ENCODE measurements around the gene PARPBP.
"Not testable (repeated sequence)": the region's sequence is repeated elsewhere in the genome, so short reads cannot be mapped to it uniquely, and the experiment has no call there.

The PARPBP gene

DNA sequence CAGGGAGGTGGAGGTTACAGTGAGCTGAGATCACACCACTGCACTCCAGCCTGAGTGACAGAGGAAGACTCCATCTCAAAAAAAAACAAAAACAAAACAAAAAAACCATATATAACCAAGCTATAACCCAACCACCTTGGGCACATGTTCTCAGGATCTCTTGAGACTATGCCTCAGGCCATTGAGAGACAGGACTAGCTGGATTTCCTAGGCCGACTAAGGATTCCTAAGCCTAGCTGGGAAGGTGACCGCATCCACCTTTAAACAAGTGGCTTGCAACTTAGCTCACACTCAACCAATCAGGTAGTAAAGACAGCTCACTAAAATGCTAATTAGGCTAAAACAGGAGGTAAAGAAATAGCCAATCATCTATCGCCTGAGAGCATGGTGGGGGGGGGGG lies 35.2 kb downstream of the PARPBP start:
- not testable (repeated sequence) for DNase-seq (ENCODE audit: low read depth in 2 of 2)

DNA sequence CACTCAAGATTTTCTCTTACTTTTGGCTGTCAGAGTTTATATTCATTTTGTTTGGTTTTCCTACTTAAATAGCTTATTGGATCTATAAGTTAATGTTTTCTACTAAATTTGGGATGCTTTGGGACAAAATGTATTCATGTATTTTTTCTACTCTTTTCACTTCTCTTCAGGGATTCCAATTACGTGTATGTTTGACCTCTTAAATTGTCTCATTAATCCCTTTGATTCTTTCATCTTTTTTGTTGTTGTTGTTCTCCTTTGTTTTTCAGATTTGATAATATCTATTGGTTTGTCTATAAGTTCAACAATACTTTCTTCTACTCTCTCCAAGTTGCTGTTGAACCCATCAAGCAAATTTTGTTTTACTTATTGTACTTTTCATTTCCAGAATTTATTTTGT lies 43.4 kb downstream of the PARPBP start:
- DNase-seq (ENCODE audit: low read depth in 2 of 2), result no peak

DNA sequence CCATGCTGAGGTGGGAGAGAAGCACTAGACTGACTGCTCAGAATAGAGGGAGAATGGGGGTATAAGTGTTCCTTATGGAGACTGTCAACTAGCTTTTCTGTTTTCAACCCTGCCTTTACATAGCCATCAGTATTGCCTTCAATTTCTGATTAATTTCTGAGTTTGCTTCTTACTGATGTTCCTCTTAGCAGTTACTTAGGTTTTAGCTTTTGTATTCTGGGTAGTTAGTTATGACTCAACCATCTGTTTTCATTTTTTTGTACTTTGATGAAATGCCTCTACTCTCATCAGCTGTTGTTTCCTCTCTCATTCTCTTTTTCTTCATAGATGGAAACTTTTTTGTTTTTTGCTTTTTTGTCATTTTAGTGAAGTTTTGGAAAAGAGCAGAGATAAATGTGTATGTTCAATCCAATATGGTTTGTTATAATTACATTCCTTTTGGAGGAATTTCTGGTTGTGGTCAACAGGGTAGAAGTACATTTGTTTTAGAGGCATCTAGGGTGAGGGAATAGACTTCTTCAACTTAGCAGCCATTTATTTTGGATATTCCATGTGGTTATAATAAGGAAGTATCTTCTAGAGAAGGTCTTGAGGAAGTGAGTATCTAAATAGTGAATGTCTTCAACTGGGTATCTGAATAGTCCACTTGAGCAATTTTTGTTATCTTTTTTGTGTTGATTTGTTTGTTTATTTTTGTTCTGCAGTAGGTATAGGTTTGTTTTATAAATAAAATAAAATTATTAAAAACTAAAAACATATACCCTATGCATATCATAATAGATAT lies 48.0 kb downstream of the PARPBP start:
- DNase-seq (ENCODE audit: low read depth in 2 of 2), result no peak

DNA sequence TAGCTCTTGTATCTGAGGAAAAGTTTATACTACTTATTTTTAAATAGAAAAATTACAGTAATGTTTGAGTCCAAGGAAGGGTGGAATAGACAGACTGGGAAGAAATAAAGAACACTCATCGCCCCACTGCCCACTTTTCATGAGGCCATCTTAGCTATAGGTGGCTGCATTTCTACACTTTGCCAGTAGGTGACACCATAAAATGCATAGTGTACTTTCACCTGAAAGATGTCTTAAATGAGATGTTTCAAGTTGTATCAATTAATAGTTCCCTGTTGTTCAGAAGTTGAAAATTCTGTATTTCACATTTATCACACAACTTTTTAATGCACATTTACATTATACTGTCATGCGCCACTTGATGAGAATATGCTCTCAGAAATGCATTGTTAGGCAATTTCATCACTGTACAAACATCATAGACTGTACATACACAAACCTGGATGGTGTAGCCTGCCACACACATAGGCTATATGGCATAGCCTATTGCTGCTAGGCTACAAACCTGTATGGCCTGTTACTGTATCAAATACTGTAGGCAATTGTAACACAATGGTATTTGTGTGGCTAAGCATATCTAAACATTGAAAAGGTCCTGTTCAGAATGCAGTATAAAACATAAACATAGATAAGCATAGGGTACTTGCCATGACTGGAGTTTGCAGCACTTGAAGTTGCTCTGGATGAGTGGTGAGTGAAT lies 50.1 kb downstream of the PARPBP start:
- no peak for DNase-seq (ENCODE audit: low read depth in 2 of 2)

DNA sequence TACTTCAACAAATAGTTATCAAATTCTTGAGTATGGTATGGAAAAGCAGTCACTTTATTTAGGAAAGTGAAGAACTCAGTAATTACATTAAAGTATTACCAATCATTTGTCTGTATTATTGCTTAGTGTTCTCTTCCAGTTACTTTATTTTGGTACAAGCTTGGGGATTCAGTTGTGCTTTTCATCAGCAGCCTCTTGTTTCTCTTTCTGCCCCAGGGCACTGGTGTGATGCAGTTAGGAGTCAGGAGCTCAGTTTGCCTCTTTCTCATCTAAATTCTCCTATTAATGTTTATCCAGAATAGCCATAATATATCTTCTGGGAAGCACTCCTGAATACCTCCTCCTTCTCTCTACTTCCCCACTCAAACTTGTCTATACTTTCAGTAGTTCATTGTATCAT lies 52.0 kb downstream of the PARPBP start:
- DNase-seq (ENCODE audit: low read depth in 2 of 2), result no peak

DNA sequence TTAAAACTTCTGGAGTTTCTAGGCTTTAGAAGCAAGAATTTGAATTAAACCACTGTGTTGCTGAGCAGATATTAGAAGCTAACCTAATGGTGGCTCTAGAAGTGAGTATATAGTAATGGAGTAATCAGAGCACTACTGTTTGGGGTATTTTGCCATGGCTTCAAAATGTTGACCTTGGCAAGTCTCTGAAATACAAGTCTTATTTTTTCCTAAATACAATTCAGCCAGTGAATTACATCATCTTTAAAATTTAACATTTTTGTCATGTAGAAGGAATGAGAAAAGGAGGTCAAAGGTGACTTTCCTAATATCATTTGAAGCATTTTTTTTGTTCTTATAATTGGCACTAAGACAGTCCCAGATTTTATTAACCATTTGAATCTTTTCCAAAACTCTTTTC lies 52.5 kb downstream of the PARPBP start:
- DNase-seq (ENCODE audit: low read depth in 2 of 2), result no peak

DNA sequence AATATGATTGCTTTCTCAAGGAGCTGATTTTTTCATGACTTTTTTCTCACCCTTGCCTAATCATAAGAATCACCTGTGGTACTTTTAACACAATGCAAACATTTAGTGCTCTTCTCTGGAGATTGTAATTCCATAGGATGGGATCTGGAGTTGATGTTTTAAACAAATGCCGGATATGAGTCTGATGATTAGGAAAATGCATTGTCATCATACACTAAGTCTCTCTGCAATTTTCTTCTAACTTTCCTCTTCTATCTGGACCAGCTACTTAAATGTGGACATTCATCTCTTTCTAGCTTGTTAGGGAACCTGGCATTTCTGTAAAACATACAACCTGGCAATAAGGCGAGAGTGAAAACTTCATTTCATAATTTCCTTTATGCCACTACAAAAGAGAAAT lies 54.1 kb downstream of the PARPBP start:
- no peak for DNase-seq (ENCODE audit: low read depth in 2 of 2)

DNA sequence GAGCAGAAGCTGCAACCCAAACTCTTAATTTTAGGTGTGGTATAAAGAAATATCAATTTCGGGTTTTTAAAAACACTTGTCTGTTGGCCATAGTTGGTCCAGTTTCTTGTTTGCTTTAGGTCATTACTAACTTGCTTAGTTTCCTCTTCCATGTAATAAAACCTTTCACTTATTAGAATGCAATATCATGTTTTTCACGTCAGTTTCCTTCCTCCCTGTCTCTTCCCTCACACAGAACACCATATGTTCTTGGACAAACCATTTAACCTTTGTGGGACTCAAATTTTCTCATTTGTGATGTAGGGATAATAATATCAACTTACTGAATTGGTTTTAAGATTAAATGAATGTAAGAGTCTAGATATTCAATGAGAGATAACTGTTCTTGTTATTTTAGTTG lies 54.8 kb downstream of the PARPBP start:
- DNase-seq (ENCODE audit: low read depth in 2 of 2), result no peak

DNA sequence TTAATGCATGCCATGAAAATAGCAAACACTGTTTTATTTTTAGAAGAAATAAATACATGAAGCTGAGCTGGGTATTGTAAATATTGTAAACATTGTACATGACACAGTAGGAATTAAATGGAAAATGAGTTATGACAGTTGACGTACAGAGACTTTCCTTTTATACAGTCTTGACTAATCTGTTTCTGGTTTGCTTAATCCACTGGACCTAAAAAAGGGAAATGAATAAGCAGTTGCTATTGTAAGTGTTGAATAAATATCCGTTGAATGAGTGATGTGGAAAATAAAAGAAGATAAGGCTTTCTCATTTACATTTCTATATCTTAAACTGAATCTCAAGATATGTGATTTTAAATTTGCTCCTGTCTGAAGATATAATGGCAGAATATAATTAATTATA lies 62.7 kb downstream of the PARPBP start:
- no peak for DNase-seq (ENCODE audit: low read depth in 2 of 2)

DNA sequence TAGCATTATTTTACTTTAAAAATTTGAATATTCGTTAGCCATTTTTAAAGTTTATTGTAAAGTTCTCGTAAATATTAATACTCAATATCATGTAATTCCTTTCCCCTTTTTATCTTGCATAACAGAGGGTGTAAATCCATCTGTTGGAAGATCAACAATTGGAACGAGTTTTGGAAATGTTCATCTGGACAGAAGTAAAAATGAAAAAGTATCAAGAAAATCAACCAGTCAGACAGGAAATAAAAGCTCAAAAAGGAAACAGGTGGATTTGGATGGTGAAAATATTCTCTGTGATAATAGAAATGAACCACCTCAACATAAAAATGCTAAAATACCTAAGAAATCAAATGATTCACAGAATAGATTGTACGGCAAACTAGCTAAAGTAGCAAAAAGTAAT lies 75.8 kb downstream of the PARPBP start:
- DNase-seq (ENCODE audit: low read depth in 2 of 2), result no peak

DNA sequence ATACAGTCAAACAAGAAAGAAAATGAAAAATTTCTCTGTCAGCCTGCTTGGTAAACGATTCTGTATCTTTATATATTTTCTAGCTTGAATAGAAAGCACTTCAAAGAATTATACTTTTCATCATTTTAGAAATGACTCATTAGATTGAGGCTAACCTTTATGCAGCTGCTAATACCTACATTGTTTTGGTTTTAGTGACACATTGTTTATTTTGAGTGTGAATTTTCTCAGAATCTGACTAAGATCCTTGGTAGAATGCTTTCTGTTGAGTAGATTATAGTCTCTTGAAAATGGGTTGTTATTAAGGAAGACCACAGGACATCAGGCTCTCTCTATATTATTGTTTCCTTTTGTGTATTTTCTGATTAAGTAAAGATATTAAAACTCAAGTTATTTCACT lies 77.8 kb downstream of the PARPBP start, which contains the start of gene PMCH:
PMCH (minus strand) TSS at position 45 of the 400 bp plus-strand sequence. CDS start 63 bp downstream, outside the sequence.
- no peak for DNase-seq (ENCODE audit: low read depth in 2 of 2)

DNA sequence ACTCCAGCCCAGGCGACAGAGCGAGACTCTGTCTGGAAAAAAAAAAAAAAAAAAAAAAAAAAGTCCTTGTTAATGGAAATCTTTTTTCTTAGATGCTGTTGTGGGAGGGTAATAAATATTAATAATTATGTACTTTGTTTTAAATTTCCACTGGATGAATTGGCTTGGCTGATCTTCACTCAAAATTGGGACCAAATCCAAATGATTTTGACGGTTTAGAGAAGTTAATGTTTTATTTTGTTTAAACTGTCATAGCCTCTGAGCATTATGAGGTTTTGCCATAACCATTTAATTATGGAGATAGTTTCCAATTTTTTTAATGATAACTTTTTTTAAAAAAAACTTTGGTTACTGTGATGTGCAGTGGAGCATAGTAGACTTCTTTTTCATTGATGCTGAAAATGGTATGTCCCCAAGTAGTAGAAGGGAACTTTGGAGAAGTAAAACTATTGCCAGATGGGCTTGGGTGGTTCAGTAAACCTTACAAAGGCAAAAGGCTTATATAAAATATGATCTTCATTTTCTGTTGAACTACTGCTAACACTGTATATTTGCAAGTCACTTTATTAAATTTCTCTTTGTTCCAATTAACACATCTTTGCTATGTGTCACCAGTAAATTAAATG lies 81.6 kb downstream of the PARPBP start:
- DNase-seq (ENCODE audit: low read depth in 2 of 2), result no peak

DNA sequence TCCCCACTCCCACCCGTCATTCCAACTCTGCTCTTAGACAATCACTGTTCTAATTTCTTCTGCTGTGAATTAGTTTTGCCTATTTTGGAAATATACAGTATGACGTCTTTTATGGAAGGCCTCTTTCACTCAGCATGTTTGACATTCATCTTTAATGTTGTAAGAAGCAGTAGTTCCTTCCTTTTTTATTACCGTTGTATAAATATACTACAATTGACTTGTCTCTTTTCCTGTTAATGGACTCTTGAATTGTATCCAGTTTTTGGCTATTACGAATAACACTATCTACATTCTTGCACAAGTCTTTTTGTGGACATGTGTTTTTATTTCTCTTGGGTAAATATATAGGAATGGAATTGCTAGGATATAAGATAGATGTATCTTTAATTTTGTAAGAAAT lies 82.6 kb downstream of the PARPBP start:
- DNase-seq (ENCODE audit: low read depth in 2 of 2), result no peak

DNA sequence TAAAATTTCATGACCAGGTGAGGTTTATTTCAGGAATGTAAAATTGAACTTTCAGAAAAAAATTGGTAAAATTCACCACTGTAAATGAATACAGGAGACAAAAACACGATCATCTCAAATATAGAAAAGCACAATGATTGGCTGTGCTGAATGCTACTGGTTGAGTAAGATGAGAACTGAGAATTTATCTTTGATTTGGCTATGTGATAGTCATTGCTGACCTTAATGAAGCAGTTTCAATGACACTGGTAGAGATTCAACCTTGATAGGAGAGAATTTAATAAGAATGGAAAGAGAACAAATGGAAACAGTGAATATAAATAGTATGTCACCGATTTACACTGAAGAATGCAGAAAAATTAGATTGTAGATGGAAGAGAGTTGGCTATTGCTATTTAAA lies 84.0 kb downstream of the PARPBP start:
- DNase-seq (ENCODE audit: low read depth in 2 of 2), result no peak

DNA sequence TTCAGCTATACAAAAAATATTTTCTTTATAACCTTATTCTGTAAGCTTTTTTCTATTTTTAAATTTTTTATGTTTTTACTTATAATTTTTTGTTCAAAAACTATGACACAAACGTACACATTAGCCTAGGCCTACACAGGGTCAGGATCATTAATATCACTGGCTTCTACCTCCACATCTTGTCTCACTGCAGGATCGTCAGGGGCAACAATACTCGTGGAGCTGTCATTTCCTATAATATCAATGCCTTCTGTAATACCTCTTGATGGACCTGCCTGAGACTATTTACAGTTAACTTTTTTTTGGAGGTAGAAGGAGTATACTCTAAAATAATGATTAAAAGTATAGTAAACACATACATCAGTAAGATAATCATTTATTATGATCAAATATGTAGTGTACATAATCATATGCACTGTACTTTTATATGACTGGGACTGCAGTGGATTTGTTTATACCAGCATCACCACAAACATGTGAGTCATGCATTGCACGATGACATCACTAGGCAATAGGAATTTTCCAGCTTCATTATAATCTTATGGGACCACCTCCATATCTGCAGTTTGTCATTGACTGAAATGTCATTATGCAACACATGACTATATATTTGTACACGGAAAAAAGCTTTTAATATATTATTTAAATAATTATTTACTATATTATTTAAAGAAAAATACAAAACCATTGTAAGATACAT lies 96.2 kb downstream of the PARPBP start:
- DNase-seq (ENCODE audit: low read depth in 2 of 2), result no peak

DNA sequence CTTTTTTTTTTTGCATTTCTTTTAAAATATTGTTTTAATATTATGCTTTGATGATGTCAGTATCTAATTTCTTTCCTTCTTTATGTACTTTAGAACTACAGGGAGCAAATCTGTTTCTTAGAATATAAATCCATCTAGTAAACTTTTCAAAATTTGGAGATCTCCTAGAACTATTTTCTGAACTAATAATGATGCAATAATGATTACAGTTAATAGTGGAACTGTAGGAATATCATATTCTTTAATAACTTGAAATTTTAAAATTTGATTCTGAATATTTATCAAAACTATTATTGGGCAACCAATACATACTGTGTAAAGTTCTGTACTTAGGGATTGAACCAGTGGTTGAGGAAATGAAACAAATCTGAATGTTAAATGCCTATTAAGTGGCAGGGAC lies 100.8 kb downstream of the PARPBP start:
- DNase-seq (ENCODE audit: low read depth in 2 of 2), result no peak

DNA sequence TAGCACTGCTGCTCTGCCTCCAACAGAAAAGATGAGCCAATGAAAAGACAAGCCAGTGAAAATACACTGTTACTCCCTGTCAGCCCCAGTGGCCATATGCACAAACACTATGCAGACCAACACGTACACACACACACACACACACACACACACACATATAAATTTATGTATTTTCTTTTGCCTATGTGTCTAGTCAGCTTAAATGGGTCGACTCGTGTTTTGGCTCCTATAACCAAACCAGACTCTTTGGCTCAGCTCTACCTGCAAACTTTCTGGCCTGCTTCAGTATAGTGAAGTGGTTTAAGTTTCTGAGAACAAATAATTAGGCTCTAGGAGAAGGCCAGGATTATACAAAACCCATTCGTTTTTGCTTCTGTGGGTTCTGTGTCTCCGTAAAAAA lies 108.0 kb downstream of the PARPBP start:
- no peak for DNase-seq (ENCODE audit: low read depth in 2 of 2)

DNA sequence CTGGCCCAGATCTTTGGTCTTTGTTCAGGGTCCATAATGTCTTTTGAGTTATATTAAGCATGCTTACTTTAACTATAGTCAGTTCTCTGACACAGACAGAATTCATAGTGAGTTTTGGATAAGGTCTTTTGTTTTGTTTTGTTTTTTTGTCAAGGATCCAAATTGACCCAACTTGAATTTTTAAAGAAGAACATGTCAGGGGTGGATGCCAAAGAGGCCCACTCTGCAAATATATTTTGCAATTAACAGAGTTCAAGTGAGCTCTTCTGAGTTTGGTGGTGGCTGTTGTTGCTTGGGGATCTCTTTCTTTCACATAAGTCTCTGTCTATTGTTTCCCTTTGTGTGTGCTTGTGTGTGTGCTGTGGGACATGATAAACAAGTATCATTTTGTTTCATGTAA lies 112.1 kb downstream of the PARPBP start:
- DNase-seq (ENCODE audit: low read depth in 2 of 2), result no peak

DNA sequence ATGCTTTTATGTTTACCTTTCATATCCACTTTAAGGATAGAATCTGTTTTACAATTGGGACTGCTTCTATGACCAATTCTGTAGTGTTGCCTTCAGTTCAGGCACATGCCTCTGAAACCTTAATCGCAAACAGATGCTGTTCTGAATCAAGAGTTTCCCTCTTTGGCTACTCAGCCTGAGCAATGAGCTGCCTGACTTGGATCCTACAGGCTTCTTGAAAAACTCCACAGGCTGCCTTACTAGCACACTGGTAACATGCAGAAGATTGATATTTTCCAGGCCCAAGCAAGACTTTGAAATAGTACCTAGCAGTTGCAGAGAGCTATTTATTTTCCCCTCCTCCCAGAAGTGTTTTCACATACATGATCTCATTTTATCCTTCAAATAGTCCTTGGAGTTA lies 112.5 kb downstream of the PARPBP start:
- no peak for DNase-seq (ENCODE audit: low read depth in 2 of 2)

DNA sequence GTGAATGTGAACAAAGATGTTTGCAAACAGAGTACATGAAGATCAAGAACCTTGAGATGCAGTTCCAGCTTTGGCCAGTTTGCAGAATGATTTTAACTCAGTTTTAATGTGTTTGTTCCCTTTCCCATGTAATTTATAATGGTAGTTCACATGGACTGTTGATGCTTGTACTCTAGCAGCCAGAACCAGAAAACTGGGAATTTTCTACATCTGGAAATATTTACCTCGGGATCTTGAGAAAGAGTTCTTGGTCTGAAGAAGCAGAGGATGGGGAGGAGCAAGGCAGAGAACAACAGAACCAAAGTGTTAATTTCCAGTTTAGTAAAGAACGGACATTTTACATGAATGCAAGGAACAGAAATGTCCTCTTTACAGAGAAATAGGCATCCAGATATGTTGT lies 114.6 kb downstream of the PARPBP start:
- DNase-seq (ENCODE audit: low read depth in 2 of 2), result no peak

DNA sequence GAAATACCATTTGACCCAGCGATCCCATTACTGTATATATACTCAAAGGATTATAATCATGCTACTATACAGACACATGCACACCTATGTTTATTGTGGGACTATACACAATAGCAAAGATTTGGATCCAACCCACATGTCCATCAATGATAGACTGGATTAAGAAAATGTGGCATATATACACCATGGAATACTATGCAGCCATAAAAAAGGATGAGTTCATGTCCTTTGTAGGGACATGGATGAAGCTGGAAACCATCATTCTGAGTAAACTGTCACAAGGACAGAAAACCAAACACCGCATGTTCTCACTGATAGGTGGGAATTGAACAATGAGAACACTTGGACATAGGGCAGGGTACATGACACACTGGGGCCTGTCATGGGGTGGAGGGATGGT lies 120.9 kb downstream of the PARPBP start:
- not testable (repeated sequence) for DNase-seq (ENCODE audit: low read depth in 2 of 2)
